HG03135 (cell line): Measurements from ENCODE around the gene HYOU1.
"Not testable (repeated sequence)": the region's sequence is repeated elsewhere in the genome, so short reads cannot be mapped to it uniquely, and the experiment has no call there.

ENCODE experiments used
- ATAC-seq: cut with Tn5 transposase; IDR thresholded peaks from one replicate; pipeline ENCODE4 v1.9.1; 2021; ENCODE audit warnings: mild to moderate bottlenecking, moderate library complexity; ENCODE audit not compliant: unreplicated experiment

HYOU1 gene

GRCh38 chr11:119057000-119057769 lies at the start of gene HYOU1:
Gene HYOU1, minus strand, starts transcription at chr11:119057205. Its CDS starts 1,045 bp downstream, at chr11:119056160.
- ATAC-seq, result peak; percentile 79

GRCh38 chr11:119103793-119104192 lies 46.8 kb upstream of the HYOU1 start:
- ATAC-seq, result no peak

GRCh38 chr11:119103161-119103664 lies 46.2 kb upstream of the HYOU1 start:
- ATAC-seq, result not testable (repeated sequence)

GRCh38 chr11:119101759-119102423 lies 44.9 kb upstream of the HYOU1 start, which contains the start of gene DPAGT1:
Gene DPAGT1, minus strand, starts transcription at chr11:119101853. Its CDS starts 198 bp downstream, at chr11:119101655.
- peak; percentile 73 for ATAC-seq

DNA sequence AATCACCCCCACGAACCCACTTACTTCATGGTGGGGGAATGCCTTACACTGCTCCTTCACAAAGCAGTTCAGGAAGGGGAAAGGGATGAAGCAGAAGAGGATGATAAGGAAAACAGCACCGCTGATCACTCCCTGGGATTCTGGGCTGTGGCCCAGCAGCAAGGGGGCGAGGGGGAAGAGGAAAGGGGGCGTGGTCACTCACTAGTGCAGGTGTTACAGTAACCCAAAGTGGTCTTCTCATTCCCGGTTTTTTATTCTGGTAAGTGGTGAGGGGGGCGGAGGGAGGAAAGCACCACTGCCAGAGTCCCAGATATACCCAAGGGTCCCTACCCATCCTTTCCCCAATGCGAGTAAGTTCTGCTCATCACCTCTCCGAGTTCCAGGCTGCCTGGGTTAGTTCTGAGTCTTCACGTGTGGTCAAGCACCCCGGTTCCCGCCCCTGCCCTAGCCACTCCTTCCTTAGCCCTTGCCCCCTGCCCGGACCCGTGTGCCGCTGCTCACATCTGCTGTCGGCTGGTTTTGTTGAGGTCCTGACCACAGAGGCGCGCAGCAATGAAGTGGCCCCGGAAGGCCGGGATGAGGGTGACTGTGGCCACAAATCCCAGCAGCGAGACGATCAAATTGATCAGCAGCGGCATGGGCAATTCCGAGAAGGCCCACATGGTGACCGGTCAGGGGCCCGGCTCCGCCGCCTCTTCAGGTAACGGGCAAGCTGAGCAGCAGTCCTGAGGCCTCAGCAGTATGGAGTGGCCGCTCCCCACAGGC lies 44.2 kb upstream of the HYOU1 start:
- peak; percentile 26 for ATAC-seq

- ATAC-seq, result no peak
Measured at GRCh38 chr11:119100246-119100970, 43.4 kb upstream of the HYOU1 start.

DNA sequence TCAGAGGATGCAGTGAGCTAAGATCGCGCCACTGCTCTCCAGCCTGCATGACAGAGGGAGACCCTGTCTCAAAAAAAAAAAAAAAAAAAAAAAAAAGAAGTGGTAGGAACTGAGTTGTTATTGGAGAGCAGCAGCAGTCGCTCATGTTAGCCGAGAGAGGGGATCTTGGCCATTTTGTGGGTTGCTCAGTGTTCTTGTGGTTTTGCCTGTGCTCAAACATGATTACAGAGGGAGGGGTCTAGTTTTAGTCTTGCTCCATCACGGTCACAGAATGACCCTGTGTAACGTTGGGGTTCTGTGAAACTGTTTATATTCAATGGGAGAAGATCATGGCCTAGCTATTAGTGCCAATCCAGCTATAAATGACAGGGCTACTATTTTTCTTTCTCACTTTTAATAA lies 42.7 kb upstream of the HYOU1 start:
- no peak for ATAC-seq

- ATAC-seq, result peak; percentile 76
Measured at GRCh38 chr11:119095066-119095880, 38.3 kb upstream of the HYOU1 start.

- ATAC-seq, result peak; percentile 29
Measured at GRCh38 chr11:119094816-119095065, 37.7 kb upstream of the HYOU1 start.

DNA sequence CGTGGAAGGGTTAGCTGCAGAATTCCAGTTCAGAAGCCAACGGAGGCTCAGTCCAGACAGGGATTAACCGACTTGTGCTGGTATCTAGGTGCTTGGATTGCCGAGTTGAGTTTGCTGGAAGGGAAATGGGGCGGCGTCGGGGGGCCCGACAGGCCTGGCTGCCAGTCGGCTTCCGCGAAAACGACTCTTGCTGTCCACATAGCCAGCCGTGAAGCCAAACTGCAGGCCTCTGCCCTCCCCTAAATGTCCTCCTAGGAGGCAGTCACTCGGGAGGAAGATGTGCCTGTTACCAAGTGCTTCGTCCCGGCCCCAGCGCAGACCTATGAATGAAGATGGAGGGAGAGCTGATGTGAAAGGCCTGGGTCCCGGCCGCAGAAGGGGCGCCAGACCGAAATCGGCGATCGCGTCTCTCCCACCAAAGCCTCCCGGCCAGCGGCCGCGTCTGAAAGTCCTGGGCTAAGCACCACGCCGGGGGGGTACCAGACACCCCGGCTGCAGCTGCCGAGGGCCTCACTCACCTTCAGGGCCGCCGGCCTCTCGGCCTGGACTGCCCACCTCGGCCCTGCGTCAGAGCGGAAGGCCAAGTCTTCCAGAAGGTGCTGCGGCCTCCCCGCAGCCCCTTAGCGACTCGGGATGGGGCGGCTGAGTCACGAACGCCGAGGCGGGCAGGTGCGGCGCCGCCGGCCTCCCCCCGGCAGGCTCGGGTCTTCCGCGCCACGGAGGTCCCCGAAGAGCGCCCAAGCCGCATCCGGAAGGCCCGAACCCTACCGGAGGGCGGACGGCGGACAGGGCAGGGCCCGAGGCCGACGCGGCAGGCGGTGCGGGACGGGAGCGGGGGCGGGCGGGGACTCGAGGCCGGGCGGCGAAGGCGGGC lies 37.2 kb upstream of the HYOU1 start:
- no peak for ATAC-seq

DNA sequence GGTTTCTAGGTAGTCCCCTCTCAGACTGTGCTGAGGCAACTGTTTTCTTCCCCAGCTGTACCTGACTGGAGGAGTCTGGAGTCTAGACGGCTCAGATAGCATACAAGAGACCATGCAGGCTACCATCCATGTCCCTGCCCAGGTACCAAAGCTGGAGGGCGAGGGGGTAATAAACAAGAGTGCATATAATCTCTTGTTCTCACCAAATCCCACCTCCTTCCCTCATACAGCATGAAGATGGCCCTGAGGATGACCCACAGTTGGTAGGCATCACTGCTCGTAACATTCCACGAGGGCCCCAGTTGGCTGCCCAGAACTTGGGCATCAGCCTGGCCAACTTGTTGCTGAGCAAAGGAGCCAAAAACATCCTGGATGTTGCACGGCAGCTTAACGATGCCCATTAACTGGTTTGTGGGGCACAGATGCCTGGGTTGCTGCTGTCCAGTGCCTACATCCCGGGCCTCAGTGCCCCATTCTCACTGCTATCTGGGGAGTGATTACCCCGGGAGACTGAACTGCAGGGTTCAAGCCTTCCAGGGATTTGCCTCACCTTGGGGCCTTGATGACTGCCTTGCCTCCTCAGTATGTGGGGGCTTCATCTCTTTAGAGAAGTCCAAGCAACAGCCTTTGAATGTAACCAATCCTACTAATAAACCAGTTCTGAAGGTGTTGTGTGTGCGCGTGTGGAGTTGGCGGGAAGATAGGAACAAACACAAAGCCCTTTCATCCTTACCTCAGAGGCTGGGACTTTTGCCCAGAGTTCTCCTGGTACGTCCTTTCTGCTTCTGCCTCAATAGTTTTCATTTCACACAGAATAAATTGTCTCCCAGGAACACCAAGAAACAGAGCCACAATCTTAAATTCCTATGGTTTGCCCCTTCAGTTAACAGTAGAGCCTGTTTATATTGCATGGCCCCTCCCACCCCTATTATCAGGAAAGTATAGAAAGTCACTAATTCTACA lies 36.2 kb upstream of the HYOU1 start:
- ATAC-seq, result no peak

DNA sequence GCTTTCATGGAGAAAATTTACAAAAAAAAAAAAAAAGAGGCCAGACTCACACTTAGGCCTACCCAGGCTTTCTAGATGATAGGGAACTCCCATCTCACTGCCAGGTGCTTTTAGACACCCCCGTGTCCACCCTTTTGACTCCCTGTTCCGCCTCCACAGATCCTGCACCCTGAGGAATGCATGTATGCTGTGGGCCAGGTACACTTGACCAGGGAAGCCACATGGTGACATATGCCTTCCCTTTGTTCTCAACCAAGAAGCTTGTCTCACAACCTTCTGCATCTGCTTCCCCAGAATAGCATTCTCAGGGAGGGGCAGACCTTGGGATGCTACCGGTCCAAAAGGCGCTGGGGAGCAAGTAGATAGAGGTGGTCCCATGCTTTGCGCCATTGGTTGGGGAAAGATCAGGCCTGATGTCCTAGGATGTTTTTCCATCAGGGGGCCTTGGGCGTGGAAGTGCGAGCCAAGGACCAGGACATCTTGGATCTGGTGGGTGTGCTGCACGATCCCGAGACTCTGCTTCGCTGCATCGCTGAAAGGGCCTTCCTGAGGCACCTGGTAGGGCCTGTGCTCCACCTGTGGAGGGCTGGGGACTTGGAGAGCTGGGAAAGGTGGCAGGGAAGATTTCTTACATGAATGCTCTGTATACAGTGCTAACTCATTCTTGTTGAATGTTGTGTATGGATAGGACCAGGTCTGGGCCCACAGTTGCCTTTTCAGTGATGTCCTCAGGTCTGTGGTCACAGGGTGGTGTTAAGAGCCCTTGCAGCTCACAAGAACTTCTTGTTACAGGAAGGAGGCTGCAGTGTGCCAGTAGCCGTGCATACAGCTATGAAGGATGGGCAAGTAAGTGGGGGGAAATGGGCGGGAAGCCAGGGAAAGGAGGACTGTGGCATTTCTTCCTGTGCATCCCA lies 35.2 kb upstream of the HYOU1 start:
- no peak for ATAC-seq

DNA sequence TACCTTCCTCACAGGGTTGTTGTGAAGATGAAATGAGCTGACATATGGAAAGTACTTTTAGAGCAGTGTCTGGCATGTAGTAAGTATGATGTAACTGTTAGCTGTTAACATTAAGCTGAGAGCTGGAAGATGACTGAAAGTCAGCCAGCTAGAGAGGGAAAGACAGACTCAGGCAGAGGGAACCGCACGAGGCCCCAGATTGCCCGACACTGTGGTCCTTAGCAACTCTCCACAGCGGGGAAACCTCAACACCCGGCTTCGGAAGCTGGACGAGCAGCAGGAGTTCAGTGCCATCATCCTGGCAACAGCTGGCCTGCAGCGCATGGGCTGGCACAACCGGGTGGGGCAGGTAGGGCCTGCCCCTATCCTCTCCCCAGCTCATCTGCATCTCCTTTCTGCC lies 34.2 kb upstream of the HYOU1 start:
- ATAC-seq, result no peak

DNA sequence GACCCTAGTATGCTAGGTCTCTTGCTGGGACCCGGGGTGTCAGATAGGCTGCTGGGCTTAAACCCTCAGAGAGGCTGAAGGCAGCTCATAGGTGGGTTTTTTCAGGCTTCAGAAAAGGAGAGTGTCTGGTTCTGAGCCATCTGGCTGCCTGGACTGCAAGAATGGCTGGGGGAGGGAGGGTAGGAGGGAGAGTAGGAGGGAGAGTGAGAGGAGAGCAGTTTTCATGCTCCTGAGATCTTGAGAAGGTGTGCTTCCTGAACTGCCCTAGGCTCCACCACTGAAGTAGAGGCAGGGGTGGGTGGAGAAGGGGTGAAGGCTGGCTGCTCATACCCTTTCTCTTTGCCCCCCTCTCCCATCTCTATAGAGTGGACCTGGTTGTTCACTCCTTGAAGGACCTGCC lies 32.3 kb upstream of the HYOU1 start:
- no peak for ATAC-seq

DNA sequence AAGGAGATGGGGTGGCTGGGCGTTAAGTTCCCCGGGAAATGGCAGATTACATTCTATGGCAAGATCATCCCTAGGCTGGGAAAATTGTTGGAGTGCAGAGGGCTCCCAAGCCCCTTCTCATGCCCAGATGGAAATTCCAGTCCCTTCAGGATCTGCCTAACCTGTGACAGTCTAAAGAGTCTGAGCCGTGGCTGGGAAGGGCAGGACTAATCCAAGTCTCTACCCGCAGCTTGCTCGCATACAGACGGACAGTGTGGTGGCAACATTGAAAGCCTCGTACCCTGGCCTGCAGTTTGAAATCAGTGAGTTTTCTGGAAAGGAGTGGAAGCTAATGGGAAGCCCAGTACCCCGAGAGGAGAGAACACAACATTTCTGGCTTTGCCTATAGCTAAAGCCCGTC lies 31.4 kb upstream of the HYOU1 start:
- no peak for ATAC-seq

DNA sequence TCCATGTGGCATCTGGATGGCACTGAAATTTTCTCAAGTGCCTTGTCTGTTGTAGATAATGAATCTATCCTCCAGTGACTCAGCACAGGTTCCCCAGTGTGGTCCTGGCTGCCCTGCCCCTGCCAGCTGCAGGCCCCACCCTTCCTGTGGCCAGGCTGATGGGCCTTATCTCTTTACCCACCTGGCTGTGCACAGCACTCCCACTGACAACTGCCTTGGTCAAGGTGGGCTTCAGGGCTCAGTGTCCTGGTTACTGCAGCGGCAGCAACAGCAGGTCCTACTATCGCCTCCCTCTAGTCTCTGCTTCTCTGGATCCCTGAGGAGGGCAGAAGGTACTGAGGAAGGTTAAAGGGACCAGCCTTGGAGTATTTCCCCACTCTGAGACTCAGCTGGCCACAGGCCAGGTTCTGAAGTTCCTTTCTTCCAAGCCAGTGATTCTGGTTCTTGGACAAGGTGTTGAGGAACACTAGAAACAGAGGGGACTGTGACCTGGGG lies 30.8 kb upstream of the HYOU1 start:
- no peak for ATAC-seq

- no peak for ATAC-seq
Measured at GRCh38 chr11:119087123-119087522, 30.1 kb upstream of the HYOU1 start.
